ENCODE data around the gene S100A16.

The S100A16 gene

DNA sequence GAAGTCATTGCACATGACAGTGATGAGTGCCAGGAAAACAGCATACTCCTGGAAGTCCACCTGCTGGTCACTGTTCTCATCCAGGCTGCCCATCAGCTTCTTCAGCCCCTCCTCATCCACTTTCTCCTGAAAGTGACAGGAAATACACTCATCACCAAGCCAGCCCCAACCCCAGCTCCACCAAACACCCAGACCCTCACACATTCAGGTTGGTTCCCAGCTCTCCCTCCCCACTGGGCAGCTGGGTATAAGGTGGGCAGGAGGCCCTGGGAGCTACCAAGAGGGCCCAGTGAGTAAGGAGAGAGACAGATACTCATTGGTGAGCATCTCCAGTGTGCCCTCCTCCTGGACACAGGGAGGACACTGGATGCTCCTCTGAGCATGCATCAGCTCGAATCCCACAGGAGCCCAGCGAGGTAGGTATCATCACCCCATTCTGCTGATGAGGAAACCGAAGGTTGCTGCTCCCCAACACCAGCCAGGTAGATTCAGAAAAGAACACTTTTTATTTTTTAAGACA is 51.4 kb downstream of the S100A16 start:
- DNase-seq (ENCODE audit: low read depth, low spot score) = no peak
- ChIA-PET CTCF (interaction anchor here (1.4 to 8.3 kb wide), 6 partner anchors 10 to 66 kb away, joined by 3 to 97 read pairs (median 38); partner anchors contain the start of genes S100A13, S100A3 and S100A6), POLR2A (interaction anchor here (1.3 kb wide), 1 partner anchor 26 kb away, joined by 4 read pairs; the partner anchor contains the start of gene S100A6)
- TF ChIP-seq, protein P1, sequence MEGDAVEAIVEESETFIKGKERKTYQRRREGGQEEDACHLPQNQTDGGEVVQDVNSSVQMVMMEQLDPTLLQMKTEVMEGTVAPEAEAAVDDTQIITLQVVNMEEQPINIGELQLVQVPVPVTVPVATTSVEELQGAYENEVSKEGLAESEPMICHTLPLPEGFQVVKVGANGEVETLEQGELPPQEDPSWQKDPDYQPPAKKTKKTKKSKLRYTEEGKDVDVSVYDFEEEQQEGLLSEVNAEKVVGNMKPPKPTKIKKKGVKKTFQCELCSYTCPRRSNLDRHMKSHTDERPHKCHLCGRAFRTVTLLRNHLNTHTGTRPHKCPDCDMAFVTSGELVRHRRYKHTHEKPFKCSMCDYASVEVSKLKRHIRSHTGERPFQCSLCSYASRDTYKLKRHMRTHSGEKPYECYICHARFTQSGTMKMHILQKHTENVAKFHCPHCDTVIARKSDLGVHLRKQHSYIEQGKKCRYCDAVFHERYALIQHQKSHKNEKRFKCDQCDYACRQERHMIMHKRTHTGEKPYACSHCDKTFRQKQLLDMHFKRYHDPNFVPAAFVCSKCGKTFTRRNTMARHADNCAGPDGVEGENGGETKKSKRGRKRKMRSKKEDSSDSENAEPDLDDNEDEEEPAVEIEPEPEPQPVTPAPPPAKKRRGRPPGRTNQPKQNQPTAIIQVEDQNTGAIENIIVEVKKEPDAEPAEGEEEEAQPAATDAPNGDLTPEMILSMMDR (IDR thresholded peaks at IDR 0.05; ENCODE audit: insufficient read depth, low read length, missing control alignments) = no peak
- H3K4me3 ChIP-seq (ENCODE audit: low read depth, low read length) = no peak overlapping the region

DNA sequence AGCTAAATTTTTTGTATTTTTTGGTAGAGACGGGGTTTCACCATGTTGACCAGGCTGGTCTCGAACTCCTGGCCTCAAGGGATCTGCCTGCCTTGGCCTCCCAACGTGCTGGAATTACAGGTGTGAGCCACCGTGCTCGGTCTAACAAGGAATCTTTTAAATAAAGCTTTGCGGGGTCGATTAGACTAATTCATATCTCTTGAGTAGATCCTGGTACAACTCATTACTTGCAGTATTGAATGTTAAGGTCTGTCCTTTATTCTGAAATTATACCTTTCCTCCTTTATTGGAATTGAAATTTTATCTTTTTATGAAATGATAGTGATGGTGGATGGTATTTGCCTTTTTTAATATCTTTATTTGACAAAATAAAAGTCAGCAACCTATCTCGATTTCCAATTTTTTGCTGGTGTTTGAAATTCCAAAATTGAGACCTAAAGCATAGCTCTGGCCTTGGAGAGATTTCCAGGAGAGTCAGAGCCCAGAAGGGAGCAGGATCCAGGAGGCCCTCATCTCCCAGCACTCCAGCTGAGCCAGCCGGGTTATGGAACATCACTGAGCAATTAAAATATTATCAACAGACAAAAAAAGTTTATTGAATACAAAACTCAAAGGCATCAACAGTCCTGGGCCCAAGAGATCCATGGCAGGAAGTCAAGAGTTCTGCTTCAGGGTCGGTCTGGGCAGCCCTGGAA is 52.0 kb downstream of the S100A16 start:
- TF ChIP-seq, protein P1 (IDR thresholded peaks at IDR 0.05; ENCODE audit: insufficient read depth, low read length, missing control alignments) = no peak
- CTCF ChIA-PET = interaction anchor here (1.4 to 8.3 kb wide), 5 partner anchors 9 to 67 kb away, joined by 3 to 97 read pairs (median 25); partner anchors contain the start of genes S100A13, S100A3 and S100A6
- POLR2A ChIA-PET = interaction anchor here (1.3 kb wide), 1 partner anchor 26 kb away, joined by 4 read pairs; the partner anchor contains the start of gene S100A6

DNA sequence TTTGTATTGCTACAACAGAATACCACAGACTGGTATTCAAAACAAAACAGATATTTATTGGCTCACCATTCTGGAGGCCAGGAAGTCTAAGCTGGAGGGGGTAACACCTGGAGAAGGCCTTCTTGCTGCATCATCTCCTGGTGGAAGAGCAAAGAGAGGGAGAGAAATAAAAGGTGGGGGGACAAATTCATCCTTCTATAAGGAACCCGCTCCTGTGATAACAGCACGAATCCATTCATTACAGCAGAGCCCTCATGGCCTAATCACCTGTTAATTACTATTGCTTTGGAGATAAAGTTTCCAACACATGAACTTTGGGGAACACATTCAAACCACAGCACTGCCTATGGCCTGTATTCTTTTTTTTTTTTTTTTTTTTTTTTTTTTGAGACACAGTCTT is 52.7 kb downstream of the S100A16 start:
- TF ChIP-seq, protein P1 (IDR thresholded peaks at IDR 0.05; ENCODE audit: insufficient read depth, low read length, missing control alignments) = no peak
- no peak overlapping the region for H3K4me3 ChIP-seq (ENCODE audit: low read depth, low read length)
- ChIA-PET POLR2A (no interaction called here), CTCF (interaction anchor here (1.4 to 8.3 kb wide), 5 partner anchors 8 to 67 kb away, joined by 3 to 97 read pairs (median 25); partner anchors contain the start of genes S100A13, S100A3 and S100A6)
- DNase-seq (ENCODE audit: low read depth, low spot score) = no peak

More for the DNA sequence above, 52.0 kb downstream of the S100A16 start:
- no peak for DNase-seq (ENCODE audit: low read depth, low spot score)
- H3K4me3 ChIP-seq (ENCODE audit: low read depth, low read length) = no peak overlapping the region

DNA sequence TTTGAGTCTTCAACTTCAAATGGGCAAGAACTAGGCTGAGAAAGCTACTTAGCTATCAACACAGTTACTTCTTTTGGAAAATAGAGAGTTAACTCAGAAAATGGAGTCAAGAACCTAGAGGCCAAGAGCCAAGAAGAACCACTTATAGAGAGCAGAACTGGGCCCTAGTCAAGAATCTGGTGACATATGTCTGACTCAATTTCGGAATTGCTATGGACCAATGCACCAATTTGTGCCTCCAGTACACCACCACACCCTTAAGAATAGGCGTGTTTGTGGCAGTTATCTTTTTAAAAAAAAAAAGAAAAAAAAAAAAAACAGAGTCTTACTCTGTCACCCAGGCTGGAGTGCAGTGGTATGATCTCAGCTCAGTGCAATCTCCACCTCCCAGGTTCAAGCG is 55.1 kb downstream of the S100A16 start:
- ChIA-PET CTCF (interaction anchor here (1.1 to 2.4 kb wide), 4 partner anchors 15 to 47 kb away, joined by 3 to 9 read pairs (median 3); no protein-coding TSS in a partner anchor), POLR2A (interaction anchor here (1.5 kb wide), 1 partner anchor 26 kb away, joined by 3 read pairs; no protein-coding TSS in a partner anchor)
- no peak for DNase-seq (ENCODE audit: low read depth, low spot score)
- TF ChIP-seq, protein P1 (IDR thresholded peaks at IDR 0.05; ENCODE audit: insufficient read depth, low read length, missing control alignments) = no peak
- H3K4me3 ChIP-seq (ENCODE audit: low read depth, low read length) = no peak overlapping the region
